Gastrocnemius medialis (tissue), 4 donors: ENCODE data around the gene SP110. TPM values are rescaled to one million over a fixed set of nuclear protein-coding genes. Genes with fewer than 3 reads are reported as not detected.

Experiments used
- ATAC-seq, 2 donors: fragments of 150-250 bp; one replicate each; pipeline ENCODE4 v1.9.1; 2016
- DNase-seq, 2 donors: peaks; one replicate each; pipeline ENCODE4 v3.0.0-alpha.2; 2019
- H3K27ac ChIP-seq, 4 donors: fragments of 200-600 bp; sonication (generic); 1 replicate in 1 of 4; 2 replicates in 3 of 4; pipeline ENCODE4 v1.5.1; 2016 to 2018; ENCODE audit warnings: mild to moderate bottlenecking in 2 of 4, moderate library complexity in 1 of 4
- H3K27me3 ChIP-seq, 3 donors: fragments of 200-600 bp; sonication (generic) in 2 of 3; 1 replicate in 1 of 3; 2 replicates in 2 of 3; pipeline versions ENCODE4 v1.5.1 to v1.6.0; 2016 to 2019; ENCODE audit warnings: mild to moderate bottlenecking in 1 of 3, moderate library complexity in 1 of 3
- H3K36me3 ChIP-seq, 2 donors: fragments of 200-600 bp; sonication (generic) in 1 of 2; one replicate each; pipeline ENCODE4 v1.5.1; 2017 to 2018
- H3K4me1 ChIP-seq, 2 donors: fragments of 200-600 bp; sonication (generic) in 1 of 2; one replicate each; pipeline ENCODE4 v1.5.1; 2016 to 2017; ENCODE audit warnings: mild to moderate bottlenecking in 2 of 2
- H3K4me3 ChIP-seq, 4 donors: fragments of 200-600 bp; sonication (generic) in 3 of 4; 1 replicate in 1 of 4; 2 replicates in 3 of 4; pipeline ENCODE4 v1.5.1; 2016 to 2019; ENCODE audit warnings: mild to moderate bottlenecking in 2 of 4
- H3K9me3 ChIP-seq, 3 donors: fragments of 200-600 bp; sonication (generic) in 2 of 3; 1 replicate in 1 of 3; 2 replicates in 2 of 3; pipeline ENCODE4 v1.5.1; 2016 to 2019
- POLR2A ChIP-seq, 2 donors: fragments of 450-650 bp; IDR thresholded peaks; one replicate each; pipeline ENCODE4 v1.6.1; 2017; ENCODE audit warnings: antibody characterized with exemption in 2 of 2, mild to moderate bottlenecking in 2 of 2, moderate library complexity in 2 of 2
- in situ Hi-C, 4 donors: fragments of 200-750 bp; cut with MboI; loops; one replicate each; pipeline versions ENCODE4 v1.15.0 to v1.8.0; 2017; ENCODE audit warnings: low sequenced_read_pairs in 4 of 4
- intact Hi-C: fragments of 100-400 bp; cut with DNase I; formaldehyde crosslinking; loops from one replicate; pipeline ENCODE4 v1.15.1; 2023; ENCODE audit warnings: low total_unique reads
- total RNA-seq, 4 donors: library from RNA; depleted of rRNA; stranded (reverse); fragments of >200 nt; gene quantifications; one replicate each; pipeline versions ENCODE4 v1.1.0 to v1.2.3, GENCODE V29; 2016
- TF ChIP-seq, protein P1 (sequence below), 5 experiments: fragments of 450-650 bp in 3 of 5; fragments of 200-600 bp in 2 of 5; sonication (generic) in 2 of 5; IDR thresholded peaks in 4 of 5; conservative IDR thresholded peaks in 1 of 5; 1 replicate in 4 of 5; 2 replicates in 1 of 5; pipeline ENCODE4 v1.5.1; 2016 to 2019; ENCODE audit warnings: antibody characterized with exemption in 5 of 5, mild to moderate bottlenecking in 3 of 5, moderate library complexity in 3 of 5

SP110 gene
- 1 to 10 TPM; 3.0 to 7.0 (median 6.5) TPM for total RNA-seq

DNA sequence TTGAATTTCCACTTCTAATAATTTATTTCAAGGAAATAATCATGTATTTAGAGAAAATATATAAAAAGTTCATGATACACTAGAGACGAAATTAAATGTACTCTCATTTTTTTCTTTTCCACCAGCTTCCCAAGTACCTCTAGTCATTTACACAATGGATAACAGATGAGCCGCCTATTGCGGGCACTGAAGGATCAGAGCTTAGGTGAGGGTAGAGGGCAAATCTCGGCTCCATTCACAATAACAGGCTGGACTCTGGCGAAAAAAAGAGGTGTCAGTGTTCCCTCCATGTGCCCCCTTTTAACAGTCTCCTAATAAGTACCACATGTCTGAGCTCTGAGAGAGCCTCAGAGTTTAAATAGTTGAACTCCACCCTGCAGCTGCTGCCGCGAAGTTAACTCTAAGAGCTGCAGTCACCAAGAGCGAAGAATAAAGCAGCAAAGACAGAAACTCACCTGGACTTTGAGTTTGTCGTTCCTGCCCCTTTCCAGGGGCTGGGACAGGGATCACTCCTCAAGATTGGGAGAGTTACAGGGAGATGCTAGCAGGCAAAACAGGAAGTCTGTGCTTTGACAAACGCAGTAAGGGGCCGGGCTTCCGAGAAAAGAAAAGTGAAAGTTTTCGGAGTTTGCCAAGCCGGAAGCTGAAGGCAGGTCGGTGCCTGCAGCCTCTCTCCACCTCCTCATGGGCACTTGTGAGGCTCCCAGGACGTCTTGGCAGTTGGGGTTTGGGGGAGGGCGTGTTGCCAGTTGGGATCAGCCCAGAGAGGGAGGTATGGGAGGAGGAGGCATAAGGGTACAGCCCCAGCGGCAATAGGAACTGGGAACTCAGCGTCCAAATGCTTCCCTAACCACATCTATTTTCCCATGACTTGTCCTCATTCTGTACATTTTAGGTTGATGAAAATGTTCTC is at the start of gene SP110:
Gene SP110 (minus strand): TSS at position 566 of the 913 bp plus-strand sequence. CDS start 3,057 bp downstream, outside the sequence.
- in situ Hi-C loops (no loop called here), intact Hi-C loops (loop anchor here (10.0 kb wide), 1 partner anchor 195 kb away; the partner anchor contains the start of gene SP100)
- peak within 1 kb of the TSS; percentile 60 to 88 (median 70) for H3K4me3 ChIP-seq
- H3K4me1 ChIP-seq: peaks cover 5 to 6% of the 10 kb centered on the region in 2 donors
- peak in 1 of 2 donors; percentile 10 for TF ChIP-seq POLR2A (IDR thresholded peaks at IDR 0.05)
- TF ChIP-seq, protein P1, sequence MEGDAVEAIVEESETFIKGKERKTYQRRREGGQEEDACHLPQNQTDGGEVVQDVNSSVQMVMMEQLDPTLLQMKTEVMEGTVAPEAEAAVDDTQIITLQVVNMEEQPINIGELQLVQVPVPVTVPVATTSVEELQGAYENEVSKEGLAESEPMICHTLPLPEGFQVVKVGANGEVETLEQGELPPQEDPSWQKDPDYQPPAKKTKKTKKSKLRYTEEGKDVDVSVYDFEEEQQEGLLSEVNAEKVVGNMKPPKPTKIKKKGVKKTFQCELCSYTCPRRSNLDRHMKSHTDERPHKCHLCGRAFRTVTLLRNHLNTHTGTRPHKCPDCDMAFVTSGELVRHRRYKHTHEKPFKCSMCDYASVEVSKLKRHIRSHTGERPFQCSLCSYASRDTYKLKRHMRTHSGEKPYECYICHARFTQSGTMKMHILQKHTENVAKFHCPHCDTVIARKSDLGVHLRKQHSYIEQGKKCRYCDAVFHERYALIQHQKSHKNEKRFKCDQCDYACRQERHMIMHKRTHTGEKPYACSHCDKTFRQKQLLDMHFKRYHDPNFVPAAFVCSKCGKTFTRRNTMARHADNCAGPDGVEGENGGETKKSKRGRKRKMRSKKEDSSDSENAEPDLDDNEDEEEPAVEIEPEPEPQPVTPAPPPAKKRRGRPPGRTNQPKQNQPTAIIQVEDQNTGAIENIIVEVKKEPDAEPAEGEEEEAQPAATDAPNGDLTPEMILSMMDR (IDR thresholded peaks at IDR 0.05 in 4 of 5, conservative IDR thresholded peaks at IDR 0.05 in 1 of 5): no peak
- H3K36me3 ChIP-seq: peaks cover 0 to 14% of the 10 kb centered on the region in 2 donors
- H3K27me3 ChIP-seq: no peaks in the 10 kb centered on the region
- ATAC-seq (peak; percentile 87 to 97), DNase-seq (peak; percentile 54 to 71)
- no peaks in the 10 kb centered on the region for H3K9me3 ChIP-seq
- H3K27ac ChIP-seq: peak within 1 kb of the TSS; percentile 63 to 78 (median 76)

DNA sequence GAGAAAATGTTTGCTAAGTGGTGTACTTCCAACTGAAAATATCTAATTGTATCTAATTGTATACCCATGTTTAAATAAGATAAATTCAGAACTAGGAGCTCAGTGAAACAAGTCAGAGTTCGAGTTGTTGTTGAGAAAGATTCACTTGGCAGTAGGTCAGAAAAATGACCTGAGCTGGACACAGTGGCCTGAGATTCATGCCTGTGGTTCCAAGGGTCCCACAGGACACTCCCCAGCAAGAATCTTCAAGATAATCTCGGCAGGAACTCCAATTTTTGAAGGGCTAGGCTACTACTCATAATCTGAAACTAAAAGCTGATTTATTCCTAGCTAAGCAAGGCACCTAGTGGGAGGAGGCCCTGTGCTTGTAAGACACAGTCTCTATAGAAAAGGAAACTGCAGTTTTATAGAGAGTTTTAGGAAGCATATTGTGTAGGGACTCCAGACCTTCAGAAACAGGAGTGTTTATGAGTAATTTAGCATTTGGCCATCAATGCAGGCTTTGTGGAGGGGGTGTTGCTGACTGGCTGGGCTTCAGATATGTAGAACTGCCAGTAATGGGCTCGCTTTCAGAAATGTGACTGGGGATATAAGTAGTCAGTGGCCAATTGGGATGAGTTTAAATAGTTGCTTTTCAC is 48.9 kb upstream of the SP110 start:
- intact Hi-C loops: no loop called here
- no peaks in the 10 kb centered on the region for H3K9me3 ChIP-seq
- no peak overlapping the region for H3K27ac ChIP-seq
- DNase-seq (no peak), ATAC-seq (peak in 1 of 2 donors; percentile 16)
- in situ Hi-C loops: no loop called here
- no peaks in the 10 kb centered on the region for H3K4me1 ChIP-seq
- H3K27me3 ChIP-seq: no peaks in the 10 kb centered on the region
- H3K4me3 ChIP-seq: no peak overlapping the region
- H3K36me3 ChIP-seq: no peaks in the 10 kb centered on the region
- TF ChIP-seq POLR2A (IDR thresholded peaks at IDR 0.05): no peak
- TF ChIP-seq, protein P1 (IDR thresholded peaks at IDR 0.05 in 4 of 5, conservative IDR thresholded peaks at IDR 0.05 in 1 of 5): no peak

DNA sequence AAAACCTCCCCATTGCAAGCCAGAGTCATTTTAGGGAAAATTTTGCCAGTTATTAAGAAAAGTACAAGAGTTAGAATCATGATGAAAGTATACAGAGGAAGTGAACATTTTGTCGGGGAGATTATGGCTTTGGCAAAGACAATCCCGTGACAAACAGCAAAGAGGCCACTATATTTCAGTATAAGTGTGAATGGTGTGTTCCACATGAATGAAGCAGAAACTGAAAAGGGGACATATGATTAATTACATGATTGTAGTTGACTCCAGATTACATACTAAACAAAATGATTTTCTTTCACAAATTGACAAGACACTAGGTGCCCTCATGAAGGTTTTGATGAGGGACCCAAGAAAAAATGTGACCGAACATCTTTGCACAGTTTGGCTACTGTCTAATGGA is 47.8 kb upstream of the SP110 start:
- ATAC-seq (no peak), DNase-seq (no peak)
- intact Hi-C loops: no loop called here
- Histone ChIP-seq H3K36me3 (no peaks in the 10 kb centered on the region), H3K27me3 (no peaks in the 10 kb centered on the region), H3K9me3 (no peaks in the 10 kb centered on the region), H3K27ac (no peak overlapping the region), H3K4me1 (no peaks in the 10 kb centered on the region), H3K4me3 (no peak overlapping the region)
- in situ Hi-C loops: no loop called here
- no peak for TF ChIP-seq POLR2A (IDR thresholded peaks at IDR 0.05)
- TF ChIP-seq, protein P1 (IDR thresholded peaks at IDR 0.05 in 4 of 5, conservative IDR thresholded peaks at IDR 0.05 in 1 of 5): no peak

DNA sequence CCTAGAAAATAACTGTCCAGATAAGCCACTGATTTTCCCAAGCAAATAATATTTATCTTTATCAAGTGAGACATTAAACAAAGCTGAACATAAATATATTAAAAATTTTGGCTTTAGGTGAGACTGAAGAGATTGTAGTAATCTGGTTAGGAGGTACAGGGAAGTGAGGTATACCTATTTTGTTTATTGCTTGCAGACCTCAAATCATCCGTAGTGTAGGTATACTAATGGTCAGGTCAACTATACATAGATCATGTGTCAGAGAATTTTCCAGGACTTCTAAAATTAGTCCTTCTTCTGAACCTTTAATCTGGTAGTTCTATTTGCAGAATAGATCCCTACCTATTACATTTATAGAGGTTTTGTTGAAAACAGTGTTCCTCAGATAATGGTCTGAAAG is 47.3 kb upstream of the SP110 start:
- no peak overlapping the region for H3K27ac ChIP-seq
- in situ Hi-C loops: no loop called here
- no peaks in the 10 kb centered on the region for H3K9me3 ChIP-seq
- H3K27me3 ChIP-seq: no peaks in the 10 kb centered on the region
- TF ChIP-seq, protein P1 (IDR thresholded peaks at IDR 0.05 in 4 of 5, conservative IDR thresholded peaks at IDR 0.05 in 1 of 5): no peak
- TF ChIP-seq POLR2A (IDR thresholded peaks at IDR 0.05): no peak
- no peaks in the 10 kb centered on the region for H3K4me1 ChIP-seq
- no peaks in the 10 kb centered on the region for H3K36me3 ChIP-seq
- ATAC-seq (no peak), DNase-seq (no peak)
- no peak overlapping the region for H3K4me3 ChIP-seq
- intact Hi-C loops: no loop called here
